SK-N-SH (cell line): ENCODE results near the gene SSBP2.

Source experiments
- CTCF ChIP-seq: fragments of 200-600 bp; sonication (generic); IDR thresholded peaks from 2 replicates; pipeline ENCODE4 v1.6.1; 2017; ENCODE audit warnings: antibody characterized with exemption, mild to moderate bottlenecking, moderate library complexity
- EP300 ChIP-seq, 2 experiments: IDR thresholded peaks; 2 replicates each; pipeline versions ENCODE4 v1.4.0 to v1.6.1; 2012; ENCODE audit warnings: borderline replicate concordance in 1 of 2, low read depth in 1 of 2, low read length in 1 of 2
- TAF1 ChIP-seq: IDR thresholded peaks from 2 replicates; pipeline ENCODE4 v1.6.1; 2012; ENCODE audit warnings: low read depth, mild to moderate bottlenecking, low read length, moderate library complexity, borderline replicate concordance

GRCh38 chr5:81513473-81513872, 237.4 kb downstream of the SSBP2 start:
- TF ChIP-seq EP300 (IDR thresholded peaks at IDR 0.05; ENCODE audit: borderline replicate concordance in 1 of 2, low read depth in 1 of 2, low read length in 1 of 2), result no peak
- TF ChIP-seq CTCF, result no peak
- TF ChIP-seq TAF1, result no peak
